Measurements from ENCODE around the gene BLTP3B. TPM values are rescaled to one million over a fixed set of nuclear protein-coding genes. Genes with fewer than 3 reads are reported as not detected.
A peak's percentile ranks its signal among the peaks of the same experiment; 100 is the strongest.

BLTP3B gene
- total RNA-seq, 2 donors from 2014 or later: 29.1 to 40.6 TPM

DNA sequence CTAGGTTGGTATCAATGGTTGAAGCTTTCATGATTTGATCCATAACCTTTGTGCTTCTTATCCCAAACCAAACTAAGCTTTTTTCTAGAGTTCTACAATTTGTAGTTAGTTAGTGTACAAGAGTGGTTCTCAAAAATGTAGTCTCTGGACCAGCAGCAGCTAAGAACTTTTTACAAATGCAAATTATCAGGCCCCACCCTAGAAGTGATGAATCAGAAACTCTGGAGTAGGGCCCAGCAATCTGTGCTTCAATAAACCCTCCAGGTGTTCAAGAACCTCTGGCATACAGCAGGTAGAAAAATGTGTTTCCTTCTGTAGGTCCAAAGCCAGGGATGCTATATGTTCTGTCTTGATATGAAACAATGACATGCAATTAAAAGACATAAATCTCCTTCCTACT is 31.8 kb upstream of the BLTP3B start:
- H3K27me3 ChIP-seq (ENCODE audit: control insufficient read depth, insufficient read depth, low read length, poor library complexity, severe bottlenecking): no peaks in the 10 kb centered on the region
- Mint-ChIP-seq H3K9me3 (no peaks in the 10 kb centered on the region), H3K36me3 (ENCODE audit: low read depth) (peaks cover 18% of the 10 kb centered on the region), H3K4me3 (no peak overlapping the region), H3K4me1 (no peaks in the 10 kb centered on the region), H3K27me3 (ENCODE audit: insufficient read depth) (no peaks in the 10 kb centered on the region), H3K27ac (no peak overlapping the region)
- no peaks in the 10 kb centered on the region for H3K9me3 ChIP-seq (ENCODE audit: control insufficient read depth, low read length)
- no peak overlapping the region for H3K27ac ChIP-seq (ENCODE audit: low read depth, low read length)
- H3K4me3 ChIP-seq (ENCODE audit: low read length): no peak overlapping the region
- no peak for DNase-seq
- TF ChIP-seq, protein P1, sequence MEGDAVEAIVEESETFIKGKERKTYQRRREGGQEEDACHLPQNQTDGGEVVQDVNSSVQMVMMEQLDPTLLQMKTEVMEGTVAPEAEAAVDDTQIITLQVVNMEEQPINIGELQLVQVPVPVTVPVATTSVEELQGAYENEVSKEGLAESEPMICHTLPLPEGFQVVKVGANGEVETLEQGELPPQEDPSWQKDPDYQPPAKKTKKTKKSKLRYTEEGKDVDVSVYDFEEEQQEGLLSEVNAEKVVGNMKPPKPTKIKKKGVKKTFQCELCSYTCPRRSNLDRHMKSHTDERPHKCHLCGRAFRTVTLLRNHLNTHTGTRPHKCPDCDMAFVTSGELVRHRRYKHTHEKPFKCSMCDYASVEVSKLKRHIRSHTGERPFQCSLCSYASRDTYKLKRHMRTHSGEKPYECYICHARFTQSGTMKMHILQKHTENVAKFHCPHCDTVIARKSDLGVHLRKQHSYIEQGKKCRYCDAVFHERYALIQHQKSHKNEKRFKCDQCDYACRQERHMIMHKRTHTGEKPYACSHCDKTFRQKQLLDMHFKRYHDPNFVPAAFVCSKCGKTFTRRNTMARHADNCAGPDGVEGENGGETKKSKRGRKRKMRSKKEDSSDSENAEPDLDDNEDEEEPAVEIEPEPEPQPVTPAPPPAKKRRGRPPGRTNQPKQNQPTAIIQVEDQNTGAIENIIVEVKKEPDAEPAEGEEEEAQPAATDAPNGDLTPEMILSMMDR (conservative IDR thresholded peaks at IDR 0.05): no peak
- H3K4me1 ChIP-seq (ENCODE audit: control insufficient read depth, insufficient read depth, low read length): no peaks in the 10 kb centered on the region
- H3K36me3 ChIP-seq (ENCODE audit: control insufficient read depth, insufficient read depth, low read length): peaks cover 10% of the 10 kb centered on the region
- H3K9ac ChIP-seq (ENCODE audit: extremely low read depth, low read length, poor library complexity, severe bottlenecking): no peak overlapping the region

- WGBS, 2 experiments (ENCODE audit: insufficient coverage in 1 of 2, insufficient read length in 1 of 2): 91 to 100% methylated on average over 3 to 4 of the region's 6 CpGs
- no peak overlapping the region for H3K27ac Mint-ChIP-seq
- H3K27me3 Mint-ChIP-seq (ENCODE audit: insufficient read depth): no peaks in the 10 kb centered on the region
Observed at GRCh38 chr12:100173111-100173510, 30.4 kb upstream of the BLTP3B start.

GRCh38 chr12:100171248-100171647 is 28.6 kb upstream of the BLTP3B start:
- Histone ChIP-seq H3K9me3 (ENCODE audit: control insufficient read depth, low read length) (no peaks in the 10 kb centered on the region), H3K27ac (ENCODE audit: low read depth, low read length) (no peak overlapping the region), H3K4me3 (ENCODE audit: low read length) (no peak overlapping the region), H3K36me3 (ENCODE audit: control insufficient read depth, insufficient read depth, low read length) (peaks cover 4% of the 10 kb centered on the region), H3K4me1 (ENCODE audit: control insufficient read depth, insufficient read depth, low read length) (no peaks in the 10 kb centered on the region), H3K9ac (ENCODE audit: extremely low read depth, low read length, poor library complexity, severe bottlenecking) (no peak overlapping the region), H3K27me3 (ENCODE audit: control insufficient read depth, insufficient read depth, low read length, poor library complexity, severe bottlenecking) (no peaks in the 10 kb centered on the region)
- H3K4me3 Mint-ChIP-seq: no peak overlapping the region
- no peaks in the 10 kb centered on the region for H3K9me3 Mint-ChIP-seq
- no peaks in the 10 kb centered on the region for H3K27me3 Mint-ChIP-seq (ENCODE audit: insufficient read depth)
- no peaks in the 10 kb centered on the region for H3K4me1 Mint-ChIP-seq
- TF ChIP-seq, protein P1 (conservative IDR thresholded peaks at IDR 0.05): no peak
- H3K36me3 Mint-ChIP-seq (ENCODE audit: low read depth): peaks cover 23% of the 10 kb centered on the region
- no peak for DNase-seq
- H3K27ac Mint-ChIP-seq: no peak overlapping the region

More at GRCh38 chr12:100173111-100173510, 30.4 kb upstream of the BLTP3B start:
- Mint-ChIP-seq H3K9me3 (no peaks in the 10 kb centered on the region), H3K4me3 (no peak overlapping the region), H3K36me3 (ENCODE audit: low read depth) (peaks cover 18% of the 10 kb centered on the region), H3K4me1 (no peaks in the 10 kb centered on the region)
- peak; percentile 52 for DNase-seq
- H3K27ac ChIP-seq (ENCODE audit: low read depth, low read length): no peak overlapping the region
- H3K9ac ChIP-seq (ENCODE audit: extremely low read depth, low read length, poor library complexity, severe bottlenecking): no peak overlapping the region
- no peaks in the 10 kb centered on the region for H3K4me1 ChIP-seq (ENCODE audit: control insufficient read depth, insufficient read depth, low read length)
- no peak overlapping the region for H3K4me3 ChIP-seq (ENCODE audit: low read length)
- peaks cover 10% of the 10 kb centered on the region for H3K36me3 ChIP-seq (ENCODE audit: control insufficient read depth, insufficient read depth, low read length)
- H3K27me3 ChIP-seq (ENCODE audit: control insufficient read depth, insufficient read depth, low read length, poor library complexity, severe bottlenecking): no peaks in the 10 kb centered on the region
- H3K9me3 ChIP-seq (ENCODE audit: control insufficient read depth, low read length): no peaks in the 10 kb centered on the region
- TF ChIP-seq, protein P1 (conservative IDR thresholded peaks at IDR 0.05): no peak

Data from endodermal cell (in vitro differentiated cells).